ENCODE data around the gene SKAP1.

DNA sequence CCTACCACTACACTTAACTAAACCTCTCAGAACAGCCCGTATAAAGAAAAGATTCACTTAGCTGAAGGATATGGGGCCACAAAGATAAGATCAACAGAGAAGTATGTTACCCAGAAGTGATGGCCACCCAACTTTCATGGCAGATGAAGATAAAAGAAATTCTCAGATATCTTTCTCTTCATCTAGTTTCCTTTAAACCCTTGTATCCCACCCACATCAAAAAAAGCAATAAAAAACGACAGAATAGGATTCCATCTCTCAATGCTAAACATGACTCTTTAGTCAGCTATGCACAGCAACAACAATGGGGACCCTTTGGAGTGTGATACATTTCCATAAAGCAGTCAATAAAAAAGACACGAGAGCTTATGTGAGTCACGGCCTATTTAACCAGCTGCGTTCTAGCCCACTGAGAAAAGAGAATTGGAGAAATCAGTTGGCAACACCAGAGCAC, 235.9 kb downstream of the SKAP1 start:
- TF ChIP-seq, protein P1, sequence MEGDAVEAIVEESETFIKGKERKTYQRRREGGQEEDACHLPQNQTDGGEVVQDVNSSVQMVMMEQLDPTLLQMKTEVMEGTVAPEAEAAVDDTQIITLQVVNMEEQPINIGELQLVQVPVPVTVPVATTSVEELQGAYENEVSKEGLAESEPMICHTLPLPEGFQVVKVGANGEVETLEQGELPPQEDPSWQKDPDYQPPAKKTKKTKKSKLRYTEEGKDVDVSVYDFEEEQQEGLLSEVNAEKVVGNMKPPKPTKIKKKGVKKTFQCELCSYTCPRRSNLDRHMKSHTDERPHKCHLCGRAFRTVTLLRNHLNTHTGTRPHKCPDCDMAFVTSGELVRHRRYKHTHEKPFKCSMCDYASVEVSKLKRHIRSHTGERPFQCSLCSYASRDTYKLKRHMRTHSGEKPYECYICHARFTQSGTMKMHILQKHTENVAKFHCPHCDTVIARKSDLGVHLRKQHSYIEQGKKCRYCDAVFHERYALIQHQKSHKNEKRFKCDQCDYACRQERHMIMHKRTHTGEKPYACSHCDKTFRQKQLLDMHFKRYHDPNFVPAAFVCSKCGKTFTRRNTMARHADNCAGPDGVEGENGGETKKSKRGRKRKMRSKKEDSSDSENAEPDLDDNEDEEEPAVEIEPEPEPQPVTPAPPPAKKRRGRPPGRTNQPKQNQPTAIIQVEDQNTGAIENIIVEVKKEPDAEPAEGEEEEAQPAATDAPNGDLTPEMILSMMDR (IDR thresholded peaks at IDR 0.05): no peak
- TF ChIP-seq POLR2A (IDR thresholded peaks at IDR 0.05): no peak
